K562 (cell line): ENCODE measurements around the gene C2orf92. TPM values are rescaled to one million over a fixed set of nuclear protein-coding genes. Genes with fewer than 3 reads are reported as not detected.

Experiments used
- BACH1 ChIP-seq: fragments of 200-800 bp; sonication (Bioruptor generic); IDR thresholded peaks from 2 replicates; pipeline ENCODE4 v1.6.1; 2016; ENCODE audit warnings: missing genetic modification characterization, missing compliant biosample characterization
- BCL6 ChIP-seq: fragments of 250-450 bp; sonication (Bioruptor Pico); IDR thresholded peaks from 2 replicates; pipeline ENCODE4 v1.4.0; 2020
- CREB1 ChIP-seq, 2 experiments: sonication (generic) in 1 of 2; formaldehyde crosslinking in 1 of 2; IDR thresholded peaks; 2 replicates each; pipeline versions ENCODE4 v1.6.1 to v1.8.0; 2012 to 2022; ENCODE audit warnings: inconsistent platforms in 1 of 2, mild to moderate bottlenecking in 1 of 2, missing genetic modification reagents in 1 of 2, moderate library complexity in 1 of 2
- CTCF ChIP-seq, 3 experiments: IDR thresholded peaks in 2 of 3; conservative IDR thresholded peaks in 1 of 3; 2 replicates each; pipeline ENCODE4 v1.5.1; 2011 to 2012; ENCODE audit warnings: low read length in 3 of 3, mild to moderate bottlenecking in 3 of 3, control low read depth in 2 of 3, improper control_type of control experiment in 1 of 3, inconsistent platforms in 1 of 3, low read depth in 1 of 3, mixed read lengths in 1 of 3, moderate library complexity in 1 of 3; ENCODE audit not compliant: insufficient read depth in 2 of 3
- GTF3C2 ChIP-seq: IDR thresholded peaks from 3 replicates; pipeline ENCODE4 v1.6.1; 2011; ENCODE audit warnings: borderline replicate concordance, mild to moderate bottlenecking, moderate library complexity; ENCODE audit not compliant: insufficient read length; ENCODE audit errors: extremely low read depth
- KAT2B ChIP-seq: IDR thresholded peaks from one replicate; pipeline ENCODE4 v1.6.1; 2012; ENCODE audit warnings: low read depth, mild to moderate bottlenecking, control low read depth, inconsistent platforms, low read length, moderate library complexity
- KAT8 ChIP-seq: fragments of 450-650 bp; IDR thresholded peaks from 2 replicates; pipeline ENCODE4 v1.6.1; 2016; ENCODE audit warnings: low read depth, mild to moderate bottlenecking
- KLF10 ChIP-seq: fragments of 250-450 bp; sonication (Bioruptor Pico); IDR thresholded peaks from 2 replicates; pipeline ENCODE4 v1.6.1; 2021; ENCODE audit warnings: matching md5 sums
- L3MBTL2 ChIP-seq: fragments of 450-650 bp; IDR thresholded peaks from 2 replicates; pipeline ENCODE4 v1.6.1; 2016; ENCODE audit warnings: mild to moderate bottlenecking, moderate library complexity
- MAFK ChIP-seq: IDR thresholded peaks from 2 replicates; pipeline ENCODE4 v1.6.1; 2011; ENCODE audit warnings: low read length, improper control_type of control experiment
- MCM2 ChIP-seq: fragments of 450-650 bp; IDR thresholded peaks from 2 replicates; pipeline ENCODE4 v1.6.1; 2017; ENCODE audit warnings: low read depth, mild to moderate bottlenecking
- NR4A1 ChIP-seq, 2 experiments: fragments of 250-450 bp in 1 of 2; fragments of 450-650 bp in 1 of 2; sonication (Bioruptor Pico) in 1 of 2; IDR thresholded peaks; 2 replicates each; pipeline versions ENCODE4 v1.4.0 to v1.6.1; 2016 to 2020; ENCODE audit warnings: mild to moderate bottlenecking in 2 of 2, missing compliant biosample characterization in 1 of 2, missing genetic modification characterization in 1 of 2, moderate library complexity in 1 of 2
- RBM25 ChIP-seq: fragments of 200-400 bp; formaldehyde crosslinking; IDR thresholded peaks from 2 replicates; pipeline ENCODE4 v1.6.1; 2018; ENCODE audit warnings: low read length, low read depth, moderate library complexity; ENCODE audit not compliant: severe bottlenecking
- SPI1 ChIP-seq: IDR thresholded peaks from 2 replicates; pipeline ENCODE4 v1.6.1; 2011; ENCODE audit warnings: low read depth, low read length, control low read depth, borderline replicate concordance
- ZBTB33 ChIP-seq: sonication (generic); formaldehyde crosslinking; IDR thresholded peaks from 2 replicates; pipeline ENCODE4 v1.8.1; 2023; ENCODE audit warnings: mild to moderate bottlenecking, missing genetic modification reagents
- ZEB2 ChIP-seq: fragments of 450-650 bp; IDR thresholded peaks from 2 replicates; pipeline ENCODE4 v1.6.1; 2016
- ZNF431 ChIP-seq: sonication (generic); formaldehyde crosslinking; IDR thresholded peaks from 2 replicates; pipeline ENCODE4 v1.8.0; 2022; ENCODE audit warnings: mild to moderate bottlenecking, missing genetic modification reagents
- ZNF436 ChIP-seq: fragments of 250-450, 450-650 bp; sonication (Bioruptor Pico); formaldehyde crosslinking; IDR thresholded peaks from 2 replicates; pipeline ENCODE4 v1.7.0; 2020; ENCODE audit warnings: mild to moderate bottlenecking
- ZNF699 ChIP-seq: fragments of 250-450 bp; sonication (Bioruptor Pico); IDR thresholded peaks from 2 replicates; pipeline ENCODE4 v1.8.0; 2021; ENCODE audit warnings: mild to moderate bottlenecking, moderate library complexity; ENCODE audit not compliant: insufficient replicate concordance
- ZNF717 ChIP-seq: fragments of 250-450 bp; sonication (Bioruptor Pico); IDR thresholded peaks from 2 replicates; pipeline ENCODE4 v1.5.0; 2021
- ZNF764 ChIP-seq: fragments of 250-450 bp; sonication (Bioruptor Pico); IDR thresholded peaks from 2 replicates; pipeline ENCODE4 v1.4.0; 2020; ENCODE audit warnings: low read depth, mild to moderate bottlenecking, moderate library complexity
- polyA plus RNA-seq, 8 experiments: library from polyadenylated mRNA; depleted of rRNA in 4 of 8; stranded (reverse) in 5 of 8; unstranded in 3 of 8; fragments of >200 nt; fragmentation: Nextera tagmentation in 2 of 8; fragmentation: Illumina TruSeq in 1 of 8; extraction: Ambion mirVana in 2 of 8; extraction: Trizol in 1 of 8; gene quantifications; 2 replicates each; pipeline versions ENCODE4 v1.2.1 to v1.2.3, GENCODE V29; 2011 to 2014; ENCODE audit warnings: inconsistent platforms in 1 of 8, missing spikeins in 1 of 8
- total RNA-seq, 7 experiments: library from RNA; depleted of rRNA in 6 of 7; stranded (reverse); fragments of >200 nt in 6 of 7; fragmentation: Illumina TruSeq in 2 of 7; extraction: Trizol in 2 of 7; gene quantifications; 2 replicates each; pipeline versions ENCODE4 v1.2.1 to v1.2.3, GENCODE V29; 2011 to 2021; ENCODE audit warnings: low replicate concordance in 1 of 7

Gene C2orf92
- total and polyA plus RNA-seq, 9 of the 15 experiments (the other 6 are each of a cell fraction or from before 2014, with no cell fraction given) = 0.65 to 6.8 (median 3.6) TPM

GRCh38 chr2:97740590-97741182, 71.2 kb downstream of the C2orf92 start (continued):
- TF ChIP-seq MAFK (no peak), CTCF (IDR thresholded peaks at IDR 0.05 in 2 of 3, conservative IDR thresholded peaks at IDR 0.05 in 1 of 3; ENCODE audit: insufficient read depth in 2 of 3, low read depth in 1 of 3, low read length in 3 of 3) (peak; percentile 87 to 95 (median 90)), ZEB2 (no peak), KAT8 (no peak), CREB1 (IDR thresholded peaks at IDR 0.05) (no peak), CREB1 (CRISPR knock-in tag; IDR thresholded peaks at IDR 0.05) (no peak), ZNF436 (CRISPR knock-in tag) (no peak), ZBTB33 (CRISPR knock-in tag) (peak; percentile 81), MCM2 (no peak), ZNF699 (CRISPR knock-in tag) (no peak), RBM25 (no peak), ZNF764 (CRISPR knock-in tag) (0 out of 2 replicates have a peak, but pooled peaks have one; percentile 52), KAT2B (no peak), NR4A1 (CRISPR knock-in tag; IDR thresholded peaks at IDR 0.05) (no peak), NR4A1 (tag; IDR thresholded peaks at IDR 0.05) (peak; percentile 91), BCL6 (no peak), GTF3C2 (no peak), L3MBTL2 (peak; percentile 66; the same call in 1 of the 2 replicates), SPI1 (peak; percentile 13; the same call in 1 of the 2 replicates), KLF10 (CRISPR knock-in tag) (no peak), BACH1 (no peak), ZNF717 (CRISPR knock-in tag) (no peak), ZNF431 (CRISPR knock-in tag) (no peak)
